ENCODE measurements around the gene PDE6D.
"Not testable (repeated sequence)": the region's sequence is repeated elsewhere in the genome, so short reads cannot be mapped to it uniquely, and the experiment has no call there.

The PDE6D gene

GRCh38 chr2:231717281-231718171 lies 63.6 kb downstream of the PDE6D start:
- Histone ChIP-seq H3K79me2 (ENCODE audit: control insufficient read depth, insufficient read depth, low read length, unreplicated experiment) (peaks cover under 1% of the 10 kb centered on the region), H3K27me3 (ENCODE audit: insufficient read depth, low read length) (no peaks in the 10 kb centered on the region), H2AFZ (ENCODE audit: low read length, unreplicated experiment) (no peak overlapping the region), H3K36me3 (ENCODE audit: insufficient read depth, low read length) (0 out of 2 replicates have a peak, but pooled peaks cover 4% of the 10 kb centered on the region), H3K4me1 (ENCODE audit: control insufficient read depth, insufficient read depth, low read length, unreplicated experiment) (peaks cover 43% of the 10 kb centered on the region), H3K4me3 (ENCODE audit: low read depth, low read length) (no peak overlapping the region), H3K27ac (ENCODE audit: low read depth, low read length) (0 out of 2 replicates have a peak overlapping the region, but pooled peaks have one; percentile 15)

DNA sequence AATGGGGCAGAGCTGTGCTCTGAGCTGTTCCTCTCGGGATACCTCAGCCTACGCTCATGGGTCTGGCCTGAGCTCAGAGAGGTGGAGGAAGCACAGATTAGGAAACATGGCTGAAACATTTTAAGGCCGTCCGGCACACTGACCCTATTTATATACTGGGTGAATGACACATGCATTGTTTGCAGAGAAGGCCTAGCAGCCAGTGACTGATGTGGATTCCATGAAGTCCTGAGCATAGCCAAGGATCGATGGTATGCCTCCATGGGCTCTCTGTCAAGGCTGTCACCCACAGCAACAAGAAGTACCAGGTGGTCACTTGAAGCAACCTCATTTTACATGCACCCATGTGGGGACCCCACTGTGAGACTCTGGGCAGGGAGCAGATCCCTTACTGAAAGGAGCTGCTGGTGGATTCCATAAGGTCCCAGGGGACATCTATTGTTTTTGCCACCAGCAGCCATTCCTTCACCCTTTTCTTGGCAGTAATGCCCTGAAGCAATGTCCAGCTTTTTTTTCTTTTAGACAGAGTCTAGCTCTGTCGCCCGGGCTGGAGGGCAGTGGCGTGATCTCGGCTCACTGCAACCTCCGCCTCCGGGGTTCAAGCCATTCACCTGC lies 64.3 kb downstream of the PDE6D start:
- H3K36me3 ChIP-seq (ENCODE audit: insufficient read depth, low read length) = 0 out of 2 replicates have a peak, but pooled peaks cover 8% of the 10 kb centered on the region
- peaks cover 8% of the 10 kb centered on the region for H3K79me2 ChIP-seq (ENCODE audit: control insufficient read depth, insufficient read depth, low read length, unreplicated experiment)
- H2AFZ ChIP-seq (ENCODE audit: low read length, unreplicated experiment) = no peak overlapping the region
- peaks cover 51% of the 10 kb centered on the region for H3K4me1 ChIP-seq (ENCODE audit: control insufficient read depth, insufficient read depth, low read length, unreplicated experiment)
- H3K4me3 ChIP-seq (ENCODE audit: low read depth, low read length) = no peak overlapping the region
- peak overlapping the region; percentile 59; the same call in 1 of the 2 replicates for H3K27ac ChIP-seq (ENCODE audit: low read depth, low read length)
- H3K27me3 ChIP-seq (ENCODE audit: insufficient read depth, low read length) = no peaks in the 10 kb centered on the region

GRCh38 chr2:231715988-231716616 lies 65.0 kb downstream of the PDE6D start:
- Histone ChIP-seq H3K4me3 (ENCODE audit: low read depth, low read length) (no peak overlapping the region), H3K79me2 (ENCODE audit: control insufficient read depth, insufficient read depth, low read length, unreplicated experiment) (peaks cover 15% of the 10 kb centered on the region), H3K36me3 (ENCODE audit: insufficient read depth, low read length) (0 out of 2 replicates have a peak, but pooled peaks cover 8% of the 10 kb centered on the region), H3K27ac (ENCODE audit: low read depth, low read length) (peak overlapping the region; percentile 59), H3K27me3 (ENCODE audit: insufficient read depth, low read length) (no peaks in the 10 kb centered on the region), H2AFZ (ENCODE audit: low read length, unreplicated experiment) (no peak overlapping the region), H3K4me1 (ENCODE audit: control insufficient read depth, insufficient read depth, low read length, unreplicated experiment) (peaks cover 56% of the 10 kb centered on the region)

- Histone ChIP-seq H3K4me3 (ENCODE audit: low read depth, low read length) (no peak overlapping the region), H3K27ac (ENCODE audit: low read depth, low read length) (no peak overlapping the region), H3K79me2 (ENCODE audit: control insufficient read depth, insufficient read depth, low read length, unreplicated experiment) (peaks cover 21% of the 10 kb centered on the region), H2AFZ (ENCODE audit: low read length, unreplicated experiment) (no peak overlapping the region), H3K4me1 (ENCODE audit: control insufficient read depth, insufficient read depth, low read length, unreplicated experiment) (peaks cover 56% of the 10 kb centered on the region), H3K27me3 (ENCODE audit: insufficient read depth, low read length) (no peaks in the 10 kb centered on the region), H3K36me3 (ENCODE audit: insufficient read depth, low read length) (0 out of 2 replicates have a peak, but pooled peaks cover 8% of the 10 kb centered on the region)
Observed at GRCh38 chr2:231715499-231715837, 65.6 kb downstream of the PDE6D start.

DNA sequence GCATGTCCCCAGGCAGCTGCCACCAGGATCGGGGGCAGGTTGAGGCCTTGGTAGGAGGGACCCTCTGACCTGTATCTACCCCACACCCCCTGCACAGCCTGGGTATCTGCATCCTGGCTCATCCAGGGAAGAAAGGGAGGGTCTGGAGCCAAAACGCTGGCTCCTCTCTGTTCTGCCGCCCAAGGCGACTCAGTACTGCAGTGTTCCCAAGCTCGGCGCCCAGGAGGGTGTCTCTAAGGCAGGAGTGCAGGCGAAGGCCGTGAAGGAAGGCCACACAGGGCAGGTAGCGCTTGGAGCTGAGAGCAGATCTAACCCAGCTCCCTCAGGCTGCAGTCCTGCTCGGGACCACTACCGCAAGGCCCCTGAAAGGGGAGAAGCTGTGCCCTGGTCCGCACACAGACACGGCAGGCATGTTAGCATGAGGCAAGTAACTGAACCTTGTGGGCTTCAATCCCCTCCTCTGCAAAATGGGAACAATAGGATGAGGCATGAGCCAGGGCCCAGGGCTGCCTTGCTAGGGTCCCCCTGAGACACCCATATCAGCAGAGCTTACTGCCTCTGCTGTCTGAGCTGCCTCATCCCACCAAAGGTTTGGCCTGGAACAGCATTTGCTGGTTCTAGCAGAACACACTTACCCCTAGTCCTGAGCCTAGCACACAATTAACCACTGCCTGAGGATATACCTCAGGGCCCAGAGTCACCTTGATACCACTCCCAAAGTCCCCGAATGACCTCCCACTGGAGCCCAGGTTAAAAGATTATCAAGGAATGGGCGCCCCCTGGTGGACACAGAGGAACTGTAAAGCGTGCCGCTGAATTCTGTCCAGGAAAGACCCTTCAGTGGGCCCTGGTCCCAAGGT lies 66.2 kb downstream of the PDE6D start:
- H3K4me3 ChIP-seq (ENCODE audit: low read depth, low read length) = no peak overlapping the region
- no peaks in the 10 kb centered on the region for H3K27me3 ChIP-seq (ENCODE audit: insufficient read depth, low read length)
- H3K79me2 ChIP-seq (ENCODE audit: control insufficient read depth, insufficient read depth, low read length, unreplicated experiment) = peaks cover 27% of the 10 kb centered on the region
- no peak overlapping the region for H2AFZ ChIP-seq (ENCODE audit: low read length, unreplicated experiment)
- H3K36me3 ChIP-seq (ENCODE audit: insufficient read depth, low read length) = 0 out of 2 replicates have a peak, but pooled peaks cover 8% of the 10 kb centered on the region
- H3K27ac ChIP-seq (ENCODE audit: low read depth, low read length) = peak overlapping the region; percentile 26; the same call in 1 of the 2 replicates
- H3K4me1 ChIP-seq (ENCODE audit: control insufficient read depth, insufficient read depth, low read length, unreplicated experiment) = peaks cover 56% of the 10 kb centered on the region

DNA sequence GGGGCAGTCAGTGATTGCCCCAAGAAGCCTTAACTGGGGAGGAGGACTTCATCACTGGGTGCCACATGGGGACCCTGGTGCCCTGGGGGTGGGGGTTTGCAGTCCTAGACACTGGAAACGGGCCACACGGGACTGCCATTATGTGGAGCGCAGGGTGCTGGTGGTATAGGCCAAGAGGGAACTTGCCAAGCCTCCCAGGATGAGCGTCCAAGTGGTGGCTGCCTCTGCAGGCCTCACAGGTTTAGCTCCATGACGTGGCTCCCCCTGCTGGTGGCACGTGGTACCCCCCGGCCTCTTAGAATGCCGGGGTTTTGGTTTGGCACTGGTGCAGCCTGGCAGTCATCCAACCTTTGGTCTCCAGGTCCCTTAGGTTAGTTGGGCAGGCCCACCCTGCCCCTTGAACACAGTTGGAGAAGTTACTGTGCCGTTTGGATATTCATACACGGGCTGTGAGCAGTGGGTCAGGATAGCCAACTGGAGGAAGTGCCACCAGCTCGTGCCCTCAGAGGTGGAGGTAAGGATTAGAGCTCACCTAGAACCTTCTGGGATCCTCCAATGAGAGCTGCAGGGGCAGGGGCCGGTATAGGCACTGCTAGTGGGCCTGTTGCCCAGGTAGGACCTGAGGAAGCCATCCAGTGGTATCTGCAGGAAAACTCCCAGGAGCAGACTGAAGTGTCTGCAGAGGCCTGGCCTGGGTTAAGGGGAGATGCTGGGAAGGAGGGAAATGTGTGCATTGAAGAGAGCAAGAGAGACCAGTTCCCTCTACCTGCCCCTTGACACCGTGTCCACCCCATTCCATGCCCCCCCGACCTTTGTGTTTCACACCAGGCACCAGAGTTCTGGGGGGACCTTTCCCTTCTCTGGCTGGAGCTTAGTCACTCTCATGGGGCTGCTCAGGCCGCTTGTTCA lies 67.1 kb downstream of the PDE6D start:
- H3K27me3 ChIP-seq (ENCODE audit: insufficient read depth, low read length) = no peaks in the 10 kb centered on the region
- H2AFZ ChIP-seq (ENCODE audit: low read length, unreplicated experiment) = no peak overlapping the region
- peaks cover 36% of the 10 kb centered on the region for H3K79me2 ChIP-seq (ENCODE audit: control insufficient read depth, insufficient read depth, low read length, unreplicated experiment)
- H3K4me3 ChIP-seq (ENCODE audit: low read depth, low read length) = no peak overlapping the region
- H3K27ac ChIP-seq (ENCODE audit: low read depth, low read length) = peak overlapping the region; percentile 52; the same call in 1 of the 2 replicates
- 0 out of 2 replicates have a peak, but pooled peaks cover 8% of the 10 kb centered on the region for H3K36me3 ChIP-seq (ENCODE audit: insufficient read depth, low read length)
- H3K4me1 ChIP-seq (ENCODE audit: control insufficient read depth, insufficient read depth, low read length, unreplicated experiment) = peaks cover 56% of the 10 kb centered on the region

DNA sequence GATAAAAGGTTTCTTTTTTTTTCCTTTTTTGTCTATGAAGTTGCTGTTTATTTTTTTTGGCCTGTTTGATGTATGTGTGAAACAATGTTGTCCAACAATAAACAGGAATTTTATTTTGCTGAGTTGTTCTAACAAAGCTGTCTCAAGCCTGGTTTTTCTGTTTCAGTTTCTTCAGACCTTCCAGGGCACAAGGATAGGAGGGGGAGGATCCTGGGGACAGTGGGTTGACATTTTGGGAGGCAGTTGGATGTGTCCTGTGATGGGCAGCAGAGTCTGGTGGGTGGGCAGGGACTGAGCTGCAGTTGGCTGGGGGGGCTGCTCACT lies 67.7 kb downstream of the PDE6D start:
- Histone ChIP-seq H3K4me1 (ENCODE audit: control insufficient read depth, insufficient read depth, low read length, unreplicated experiment) (peaks cover 56% of the 10 kb centered on the region), H3K79me2 (ENCODE audit: control insufficient read depth, insufficient read depth, low read length, unreplicated experiment) (peaks cover 42% of the 10 kb centered on the region), H3K27ac (ENCODE audit: low read depth, low read length) (peak overlapping the region; percentile 52; the same call in 1 of the 2 replicates)
- H3K27me3 ChIP-seq (ENCODE audit: insufficient read depth, low read length); H2AFZ ChIP-seq (ENCODE audit: low read length, unreplicated experiment); H3K4me3 ChIP-seq (ENCODE audit: low read depth, low read length); H3K36me3 ChIP-seq (ENCODE audit: insufficient read depth, low read length): not testable (repeated sequence)

- Histone ChIP-seq H3K79me2 (ENCODE audit: control insufficient read depth, insufficient read depth, low read length, unreplicated experiment) (peaks cover 42% of the 10 kb centered on the region), H3K4me1 (ENCODE audit: control insufficient read depth, insufficient read depth, low read length, unreplicated experiment) (peaks cover 52% of the 10 kb centered on the region), H3K27ac (ENCODE audit: low read depth, low read length) (peak overlapping the region; percentile 23; the same call in 1 of the 2 replicates), H3K4me3 (ENCODE audit: low read depth, low read length) (peak overlapping the region; percentile 87; the same call in 1 of the 2 replicates)
- H3K36me3 ChIP-seq (ENCODE audit: insufficient read depth, low read length); H2AFZ ChIP-seq (ENCODE audit: low read length, unreplicated experiment); H3K27me3 ChIP-seq (ENCODE audit: insufficient read depth, low read length): not testable (repeated sequence)
Observed at GRCh38 chr2:231712451-231713021, 68.5 kb downstream of the PDE6D start.

Measured in ACC112 (cell line).